Metanephros (tissue), 2 donors: ENCODE results near the gene HSD11B2. TPM values are rescaled to one million over a fixed set of nuclear protein-coding genes. Genes with fewer than 3 reads are reported as not detected.

Source experiments
- small RNA-seq: library from RNA; depleted of rRNA; stranded (forward); fragments of <200 nt; gene quantifications from one replicate; pipeline ENCODE3, GENCODE V24; 2014; ENCODE audit warnings: low replicate concordance
- total RNA-seq: library from RNA; depleted of rRNA; stranded (reverse); fragments of >200 nt; gene quantifications from one replicate; pipeline ENCODE4 v1.2.3, GENCODE V29; 2014

The HSD11B2 gene
- 198 TPM for total RNA-seq

DNA sequence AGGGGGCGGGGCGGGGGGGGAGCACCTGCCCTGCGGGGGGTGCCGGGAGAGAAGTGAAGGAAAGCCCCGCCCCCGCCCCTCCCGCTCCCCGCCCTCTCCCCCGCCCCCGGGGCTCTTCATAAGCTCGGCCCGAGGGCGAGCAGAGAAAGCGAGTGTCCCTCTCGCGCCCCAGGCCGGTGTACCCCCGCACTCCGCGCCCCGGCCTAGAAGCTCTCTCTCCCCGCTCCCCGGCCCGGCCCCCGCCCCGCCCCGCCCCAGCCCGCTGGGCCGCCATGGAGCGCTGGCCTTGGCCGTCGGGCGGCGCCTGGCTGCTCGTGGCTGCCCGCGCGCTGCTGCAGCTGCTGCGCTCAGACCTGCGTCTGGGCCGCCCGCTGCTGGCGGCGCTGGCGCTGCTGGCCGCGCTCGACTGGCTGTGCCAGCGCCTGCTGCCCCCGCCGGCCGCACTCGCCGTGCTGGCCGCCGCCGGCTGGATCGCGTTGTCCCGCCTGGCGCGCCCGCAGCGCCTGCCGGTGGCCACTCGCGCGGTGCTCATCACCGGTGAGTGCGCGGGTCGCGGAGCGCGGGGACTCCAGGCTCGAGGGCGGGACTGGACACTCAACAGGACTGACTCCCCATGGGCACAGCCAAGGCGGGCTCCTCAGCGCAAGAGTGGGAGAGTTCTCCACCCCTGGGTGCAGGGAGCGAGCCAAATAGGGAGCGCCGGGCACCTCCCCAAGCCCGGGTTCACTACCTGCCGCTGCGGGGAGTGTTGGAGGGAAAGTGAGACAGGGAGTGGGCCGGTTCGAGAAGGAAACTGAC is at the start of gene HSD11B2:
Gene HSD11B2 (plus strand): TSS at position 145 of the 798 bp plus-strand sequence. CDS start 128 bp downstream, at position 273.

DNA sequence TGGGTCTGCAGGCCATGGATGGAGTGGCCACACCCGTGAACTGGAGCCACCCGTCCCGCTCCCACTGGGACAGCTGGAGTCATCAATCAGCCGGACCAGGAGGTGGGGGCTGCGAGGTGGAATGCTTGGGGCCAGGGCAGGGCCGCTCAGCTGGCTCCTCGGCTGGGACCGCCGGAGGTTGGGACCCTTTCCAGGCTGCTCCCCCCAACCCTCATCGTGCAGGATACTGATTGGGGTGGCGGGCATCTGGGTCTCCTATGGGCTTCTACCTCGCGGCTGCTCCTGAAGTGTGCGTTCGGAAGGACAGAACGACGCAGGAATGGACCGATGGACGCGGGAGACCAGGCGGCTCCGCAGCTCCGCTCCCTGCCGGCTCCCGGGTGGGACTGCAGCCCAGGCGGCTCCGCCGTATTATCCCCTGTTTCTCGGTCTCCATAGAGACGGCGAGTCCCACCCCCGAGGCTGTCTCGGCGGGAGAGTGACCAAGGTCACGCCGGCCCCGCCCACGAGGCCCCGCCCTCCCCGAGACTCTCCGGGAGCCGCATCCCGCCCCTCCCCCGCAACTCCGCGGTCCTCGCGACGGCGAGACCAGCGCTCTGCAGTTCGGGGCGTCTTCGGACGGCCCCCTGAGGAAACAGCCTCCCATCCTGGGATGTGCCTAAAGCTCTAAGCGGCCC is 37.7 kb upstream of the HSD11B2 start, which contains the start of gene TPPP3:
Gene TPPP3 (minus strand): TSS at position 388 of the 677 bp plus-strand sequence. CDS start 2,387 bp downstream, outside the sequence.

DNA sequence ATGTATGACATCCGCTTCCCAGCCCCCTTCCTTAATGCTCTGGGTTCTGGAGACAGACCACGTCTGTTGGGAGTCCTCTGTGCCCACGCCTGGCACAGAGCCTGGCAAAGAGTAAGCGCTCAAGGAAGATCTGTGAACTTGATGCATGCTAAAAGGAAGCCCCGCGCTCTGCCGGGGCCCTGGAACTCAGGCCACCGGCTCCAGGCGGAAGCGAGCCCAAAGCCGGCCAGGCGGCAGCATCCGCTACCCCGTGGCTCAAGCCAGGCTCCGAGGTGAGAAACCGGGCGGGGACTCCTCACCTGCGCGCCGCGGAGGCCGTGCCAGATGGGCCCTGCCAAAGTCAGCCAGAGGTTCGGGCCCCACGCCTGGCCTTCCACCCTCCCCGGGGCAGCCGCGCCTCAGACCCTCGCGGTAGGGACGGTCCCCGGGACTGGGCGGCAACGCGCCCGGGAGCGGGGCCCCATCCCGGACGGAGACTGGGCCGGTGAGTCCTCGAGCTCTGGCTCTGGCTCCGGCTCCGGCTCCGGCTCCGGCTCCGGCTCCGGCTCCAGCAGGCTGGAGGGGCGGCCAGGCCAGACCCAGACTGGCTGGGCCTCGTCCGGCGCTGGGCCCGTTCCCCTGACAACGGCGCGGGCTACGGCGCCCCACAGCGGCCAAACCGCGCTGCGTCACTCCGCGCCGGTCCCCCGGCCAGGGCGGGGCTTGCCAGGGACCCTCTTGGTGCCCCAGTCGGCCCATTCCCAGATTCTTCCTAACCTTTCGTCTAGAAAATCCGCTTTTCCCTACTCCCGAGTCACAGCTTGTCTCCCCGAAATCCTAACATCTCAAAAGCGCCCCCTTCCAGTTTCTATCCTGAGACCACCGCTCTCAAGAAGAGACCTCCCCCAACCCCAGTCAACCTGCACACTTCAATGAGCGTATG is 14.8 kb upstream of the HSD11B2 start, which contains the start of gene ZDHHC1:
Gene ZDHHC1 (minus strand): TSS at position 606 of the 922 bp plus-strand sequence. CDS start 8,702 bp downstream, outside the sequence.

DNA sequence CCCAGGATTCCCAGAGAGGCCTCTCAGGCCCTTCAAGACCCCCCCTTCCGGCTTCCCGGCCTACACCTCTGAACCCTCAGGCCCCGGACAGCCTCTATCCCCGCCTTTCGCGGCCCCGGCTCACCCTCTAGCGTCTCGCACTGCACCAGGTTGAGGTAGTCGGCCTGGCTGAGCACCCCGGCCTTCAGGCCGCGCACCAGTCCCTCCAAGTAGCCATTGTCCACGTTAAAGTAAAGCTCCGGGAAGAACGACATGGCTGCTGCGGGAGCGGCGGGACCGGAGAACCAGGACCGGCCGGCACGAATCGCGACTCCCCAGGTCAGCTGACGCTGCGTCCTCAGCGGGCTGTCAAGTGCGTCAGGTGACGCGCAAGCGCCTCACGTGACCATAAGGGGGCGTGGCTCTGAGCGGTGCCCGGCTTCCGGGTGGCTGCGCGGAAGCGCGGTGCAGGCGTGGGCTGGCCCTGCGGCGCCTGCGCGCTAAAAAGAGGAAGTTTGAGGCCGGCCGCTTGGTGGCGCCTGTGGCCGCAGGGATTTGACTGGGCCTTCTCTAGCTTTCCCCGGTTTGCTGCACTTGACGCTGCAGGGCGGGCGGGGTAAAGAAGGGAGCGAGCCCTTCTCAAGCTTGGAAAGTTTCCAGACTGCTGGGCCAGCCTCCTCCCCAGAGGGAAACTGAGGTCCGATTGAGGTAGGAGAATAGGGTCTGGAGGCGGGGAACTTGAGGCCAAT is 50.1 kb downstream of the HSD11B2 start, which contains the start of gene ATP6V0D1:
Gene ATP6V0D1 (minus strand): TSS at position 325 of the 728 bp plus-strand sequence. CDS start 71 bp downstream, at position 254.

DNA sequence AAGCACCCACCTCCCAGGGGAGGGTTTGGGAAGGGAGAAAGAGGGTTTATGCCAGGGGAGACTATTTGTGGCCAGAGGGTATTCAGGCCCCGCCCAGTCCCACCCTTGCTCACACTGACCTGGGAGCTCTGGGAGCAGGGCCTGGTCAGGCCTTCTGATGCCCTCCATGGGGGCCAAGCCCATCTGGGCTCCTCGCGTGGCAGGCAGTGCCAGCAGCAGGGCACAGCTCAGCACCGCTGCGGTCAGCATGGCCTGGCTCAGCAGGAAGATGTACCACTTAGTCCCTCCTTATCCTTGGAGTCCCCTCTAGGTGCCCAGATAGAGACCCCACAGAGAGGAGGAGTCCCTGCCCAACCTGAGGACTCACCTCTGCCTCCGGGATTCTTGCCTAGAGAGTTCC is 52.2 kb downstream of the HSD11B2 start, which contains the start of gene AGRP:
Gene AGRP (minus strand): TSS at position 398 of the 400 bp plus-strand sequence. CDS start 149 bp downstream, at position 249.

Small RNA genes lying within 50 kb of the gene (small RNA-seq; reads per million reads assigned to genes)
- not detected for gene RNU1-123P

Other genes with a start within 250 kb of the HSD11B2 start
- gene MATCAP1, start 247.2 kb upstream of the HSD11B2 start, total RNA-seq, result 50.2 TPM
- gene EXOC3L1, start 241.0 kb upstream of the HSD11B2 start, total RNA-seq, result 11.6 TPM
- 42.3 TPM for gene E2F4, start 239.0 kb upstream of the HSD11B2 start, total RNA-seq
- 6.3 TPM for gene ELMO3, start 232.0 kb upstream of the HSD11B2 start, total RNA-seq
- 16.5 TPM for gene TMEM208, start 204.0 kb upstream of the HSD11B2 start, total RNA-seq
- gene FHOD1, start 183.6 kb upstream of the HSD11B2 start, total RNA-seq, result 29.9 TPM
- 3.6 TPM for gene SLC9A5, start 182.1 kb upstream of the HSD11B2 start, total RNA-seq
- 41.7 TPM for gene PLEKHG4, start 151.6 kb upstream of the HSD11B2 start, total RNA-seq
- gene KCTD19, start 104.4 kb upstream of the HSD11B2 start, total RNA-seq, result 0.47 TPM
- 4.9 TPM for gene LRRC36, start 104.3 kb upstream of the HSD11B2 start, total RNA-seq
- gene TPPP3, start 37.6 kb upstream of the HSD11B2 start, total RNA-seq, result 38.6 TPM
- gene ZDHHC1, start 14.6 kb upstream of the HSD11B2 start, total RNA-seq, result 14.5 TPM
- 91.1 TPM for gene ATP6V0D1, start 50.0 kb downstream of the HSD11B2 start, total RNA-seq
- 0.47 TPM for gene AGRP, start 52.4 kb downstream of the HSD11B2 start, total RNA-seq
- gene RIPOR1, start 97.7 kb downstream of the HSD11B2 start, total RNA-seq, result 55.6 TPM
- 49.9 TPM for gene CTCF, start 131.4 kb downstream of the HSD11B2 start, total RNA-seq
- gene CARMIL2, start 214.0 kb downstream of the HSD11B2 start, total RNA-seq, result 0.64 TPM
- gene ACD, start 229.1 kb downstream of the HSD11B2 start, total RNA-seq, result 20.1 TPM
- 3.9 TPM for gene PARD6A, start 229.8 kb downstream of the HSD11B2 start, total RNA-seq
- 18.1 TPM for gene ENKD1, start 235.6 kb downstream of the HSD11B2 start, total RNA-seq
- 3.9 TPM for gene C16orf86, start 235.7 kb downstream of the HSD11B2 start, total RNA-seq